GM18502 (cell line): ENCODE results near the gene RBM20.
"Not testable (repeated sequence)": the region's sequence is repeated elsewhere in the genome, so short reads cannot be mapped to it uniquely, and the experiment has no call there.

Experiments used
- ATAC-seq: cut with Tn5 transposase; IDR thresholded peaks from one replicate; pipeline ENCODE4 v1.9.1; 2021; ENCODE audit warnings: mild to moderate bottlenecking; ENCODE audit not compliant: unreplicated experiment, poor library complexity

RBM20 gene

GRCh38 chr10:110756876-110757275 is 112.7 kb downstream of the RBM20 start:
- ATAC-seq, result no peak

DNA sequence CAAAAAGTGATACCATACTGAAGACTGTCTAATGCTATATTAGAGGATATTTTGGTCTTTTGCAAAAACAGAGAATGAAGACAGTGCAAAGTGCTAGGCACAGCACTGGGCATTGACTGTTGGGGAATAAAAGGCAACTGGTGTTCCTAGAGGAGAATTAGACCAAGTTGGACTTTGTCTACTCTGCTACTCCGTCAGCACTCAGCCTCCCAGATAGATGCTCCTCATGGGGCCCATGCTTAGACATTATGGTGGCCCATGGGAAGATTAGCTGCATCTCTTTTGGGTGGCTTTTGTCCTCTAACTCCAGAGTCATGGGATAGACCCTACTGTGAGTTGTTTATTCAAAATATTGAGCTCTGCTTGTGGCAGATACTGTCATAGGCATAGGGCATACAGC is 113.5 kb downstream of the RBM20 start:
- no peak for ATAC-seq

- no peak for ATAC-seq
Measured at GRCh38 chr10:110758128-110758765, 114.1 kb downstream of the RBM20 start.

- no peak for ATAC-seq
Measured at GRCh38 chr10:110758898-110759297, 114.8 kb downstream of the RBM20 start.

DNA sequence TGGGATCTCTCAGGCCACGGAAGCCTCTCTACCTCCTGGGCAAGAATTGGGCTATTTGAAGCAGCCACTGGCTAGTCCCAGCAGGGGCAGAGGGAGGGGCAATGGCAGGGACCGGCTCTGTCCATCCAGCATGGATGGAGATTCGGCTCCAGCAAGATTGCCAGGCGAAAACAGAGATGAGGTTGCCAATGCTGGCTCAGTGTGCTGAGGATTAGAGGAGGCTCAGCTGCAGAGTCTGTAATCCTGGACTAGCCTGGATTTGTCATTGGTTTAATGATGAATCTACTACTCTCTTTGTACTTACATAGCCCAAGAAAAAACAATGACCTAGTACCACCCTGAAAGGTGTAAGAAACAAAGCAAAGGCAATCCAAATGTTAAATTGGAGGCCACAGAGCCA is 115.4 kb downstream of the RBM20 start:
- ATAC-seq, result no peak

- no peak for ATAC-seq
Measured at GRCh38 chr10:110762109-110762848, 118.1 kb downstream of the RBM20 start.

DNA sequence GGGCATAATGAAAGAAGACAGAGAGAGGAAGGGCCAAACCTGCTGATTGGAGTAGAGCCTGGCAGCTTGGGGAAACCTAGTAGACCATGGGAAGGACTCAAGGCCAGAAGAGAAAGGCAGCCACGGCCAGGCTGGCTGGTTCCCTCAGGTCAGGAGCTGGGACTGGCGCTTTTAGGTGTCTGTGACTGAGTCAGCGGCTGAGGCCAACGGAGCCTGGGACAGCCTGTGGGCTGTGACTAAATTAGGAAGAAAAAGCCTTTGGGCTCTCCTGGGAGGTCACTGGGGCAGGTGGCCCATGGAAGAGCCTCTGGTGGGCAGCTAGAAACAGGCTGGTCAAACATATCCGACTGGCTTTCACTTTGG is 118.7 kb downstream of the RBM20 start:
- ATAC-seq, result no peak

DNA sequence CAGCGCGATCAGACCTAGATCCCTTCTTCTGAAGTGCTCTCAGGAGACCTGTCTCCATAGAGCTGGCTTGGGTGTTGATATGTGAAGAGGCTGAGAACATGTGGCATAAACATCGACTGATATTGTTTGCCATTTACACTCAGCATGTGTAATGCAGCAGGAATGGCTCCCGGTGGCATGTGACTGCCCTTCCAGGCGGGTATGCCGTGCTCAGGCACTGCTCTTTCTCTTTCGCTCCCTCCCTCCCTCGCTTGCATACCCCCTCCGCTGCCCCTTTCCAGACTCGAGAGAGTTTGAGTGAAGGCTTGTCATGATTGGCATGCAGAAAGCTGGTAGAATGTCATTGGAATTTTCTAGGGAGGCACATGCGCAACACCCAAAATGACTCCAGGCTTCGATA is 120.2 kb downstream of the RBM20 start:
- ATAC-seq, result no peak

- ATAC-seq, result no peak
Measured at GRCh38 chr10:110764793-110765512, 120.8 kb downstream of the RBM20 start.

DNA sequence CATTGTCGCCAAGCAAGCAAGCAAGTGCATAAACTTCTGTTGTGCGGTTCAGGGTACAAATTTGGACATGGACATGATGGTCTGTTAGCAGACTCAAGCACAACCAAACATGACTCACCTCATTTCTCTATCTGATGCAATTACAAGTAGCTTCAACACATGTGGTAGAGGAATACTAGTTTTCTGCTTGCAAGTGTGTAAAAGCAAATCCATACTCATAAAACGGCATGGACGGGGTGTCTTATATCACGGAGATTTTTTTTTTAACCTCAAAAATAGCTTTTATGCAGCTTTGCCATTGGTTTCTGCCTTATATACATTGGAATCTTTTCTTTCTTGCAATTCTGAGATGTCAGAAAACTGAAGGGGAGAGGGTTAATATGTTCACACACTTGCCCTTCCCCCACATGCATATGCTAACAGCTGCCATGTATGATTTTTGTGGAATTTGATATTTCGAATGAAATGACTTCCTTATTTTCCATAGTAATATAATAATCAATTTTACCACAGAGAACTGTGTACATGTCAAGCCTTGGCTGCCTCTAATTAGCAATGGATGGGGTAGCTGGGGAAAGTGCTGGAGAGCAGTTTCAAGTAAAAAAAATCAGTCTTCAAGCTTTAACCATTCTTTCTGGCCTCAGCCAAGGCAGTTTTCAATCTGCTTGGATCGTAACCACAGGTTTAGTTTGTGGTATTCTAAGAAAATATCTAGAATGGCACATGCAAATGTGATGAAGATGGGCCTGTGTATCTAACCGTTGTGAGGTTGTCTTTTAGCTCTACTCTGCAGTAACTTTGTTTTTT is 121.6 kb downstream of the RBM20 start:
- ATAC-seq, result peak; percentile 56

DNA sequence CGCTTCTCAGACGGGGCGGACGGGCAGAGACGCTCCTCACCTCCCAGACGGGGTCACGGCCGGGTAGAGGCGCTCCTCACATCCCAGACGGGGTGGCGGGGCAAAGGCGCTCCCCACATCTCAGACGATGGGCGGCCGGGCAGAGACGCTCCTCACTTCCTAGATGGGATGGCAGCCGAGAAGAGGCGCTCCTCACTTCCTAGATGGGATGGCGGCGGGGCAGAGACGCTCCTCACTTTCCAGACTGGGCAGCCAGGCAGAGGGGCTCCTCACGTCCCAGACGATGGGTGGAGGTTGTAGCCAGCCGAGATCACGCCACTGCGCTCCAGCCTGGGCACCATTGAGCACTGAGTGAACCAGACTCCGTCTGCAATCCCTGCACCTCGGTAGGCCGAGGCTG is 123.5 kb downstream of the RBM20 start:
- ATAC-seq, result not testable (repeated sequence)

DNA sequence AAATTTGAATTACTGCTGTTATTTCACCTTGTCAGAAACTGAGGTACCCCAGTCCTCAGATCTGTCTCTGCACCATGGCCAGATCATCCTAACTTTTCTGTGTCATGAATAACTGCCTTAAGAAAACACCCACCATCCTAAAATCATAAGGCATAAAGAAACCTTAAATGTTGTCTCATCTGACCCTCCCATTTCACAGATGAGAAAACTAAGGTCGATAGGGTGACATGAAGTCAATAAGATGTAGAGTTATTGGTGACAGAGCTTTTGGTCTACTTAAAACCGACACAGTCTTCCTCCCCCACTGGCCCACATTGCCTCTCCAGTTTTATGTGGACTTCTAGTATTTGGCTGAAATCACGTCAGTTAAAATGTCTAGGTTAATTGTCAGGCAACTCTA is 126.1 kb downstream of the RBM20 start:
- no peak for ATAC-seq

- no peak for ATAC-seq
Measured at GRCh38 chr10:110771486-110771885, 127.3 kb downstream of the RBM20 start.

DNA sequence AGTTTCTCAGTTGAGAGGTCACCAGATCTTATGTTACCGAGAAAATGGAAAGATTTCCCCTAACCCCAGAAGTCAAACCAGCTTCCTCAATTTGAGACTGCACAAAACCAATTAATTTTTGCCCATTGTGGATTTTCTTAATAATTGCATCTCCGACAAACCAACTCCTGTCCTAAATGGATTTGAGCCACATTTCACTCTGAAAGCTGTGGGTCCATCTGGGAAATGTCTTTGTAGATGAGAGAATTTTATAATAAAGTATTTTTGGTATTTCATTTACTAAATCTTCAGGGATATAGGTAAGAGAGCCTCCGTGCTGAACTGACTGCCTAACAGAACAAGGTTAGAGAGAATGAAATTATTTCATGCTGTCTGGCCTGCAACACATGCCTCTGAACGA is 127.9 kb downstream of the RBM20 start:
- no peak for ATAC-seq

DNA sequence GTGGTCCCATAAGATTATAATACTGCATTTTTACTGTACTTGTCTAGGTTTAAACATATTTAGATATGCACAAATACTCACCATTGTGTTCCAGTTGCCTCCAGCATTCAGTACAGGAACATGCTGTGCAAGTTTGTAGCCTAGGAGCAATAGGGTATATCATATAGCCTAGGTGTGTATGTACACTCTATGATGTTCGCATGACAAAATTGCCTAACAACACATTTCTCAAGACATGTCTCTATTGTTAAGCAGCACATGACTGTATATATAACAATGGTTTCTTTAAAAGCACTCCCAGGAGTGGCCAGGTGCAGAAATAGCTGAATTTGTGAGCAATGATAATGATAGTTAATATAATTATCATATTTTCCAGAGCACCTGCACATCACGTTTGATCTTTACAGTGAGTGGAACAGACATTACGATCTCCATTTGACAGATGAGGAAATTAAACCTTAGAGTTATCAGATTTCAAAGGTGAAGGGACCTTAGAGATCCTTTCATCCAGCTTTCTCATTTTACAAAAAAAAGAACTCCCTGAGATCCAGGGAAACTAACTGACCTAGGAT is 128.4 kb downstream of the RBM20 start:
- no peak for ATAC-seq

DNA sequence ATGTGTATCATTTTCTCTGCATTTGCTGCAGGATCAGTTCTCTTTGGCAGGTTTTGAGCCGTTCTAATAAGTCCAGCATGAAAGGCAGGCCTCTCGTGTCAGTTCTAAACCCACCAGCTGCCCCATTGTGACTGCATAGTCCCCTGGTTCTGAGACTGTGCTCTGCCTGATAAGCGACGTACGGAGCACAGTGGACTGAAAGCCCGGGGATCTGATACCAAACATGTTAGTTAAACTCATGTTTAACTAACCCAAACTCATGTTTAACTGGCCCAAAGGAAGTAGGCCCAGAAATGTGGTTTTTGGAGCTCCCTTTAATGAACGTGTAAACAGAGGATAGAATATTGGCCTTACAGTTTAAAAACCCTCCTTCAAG is 129.5 kb downstream of the RBM20 start:
- ATAC-seq, result no peak

DNA sequence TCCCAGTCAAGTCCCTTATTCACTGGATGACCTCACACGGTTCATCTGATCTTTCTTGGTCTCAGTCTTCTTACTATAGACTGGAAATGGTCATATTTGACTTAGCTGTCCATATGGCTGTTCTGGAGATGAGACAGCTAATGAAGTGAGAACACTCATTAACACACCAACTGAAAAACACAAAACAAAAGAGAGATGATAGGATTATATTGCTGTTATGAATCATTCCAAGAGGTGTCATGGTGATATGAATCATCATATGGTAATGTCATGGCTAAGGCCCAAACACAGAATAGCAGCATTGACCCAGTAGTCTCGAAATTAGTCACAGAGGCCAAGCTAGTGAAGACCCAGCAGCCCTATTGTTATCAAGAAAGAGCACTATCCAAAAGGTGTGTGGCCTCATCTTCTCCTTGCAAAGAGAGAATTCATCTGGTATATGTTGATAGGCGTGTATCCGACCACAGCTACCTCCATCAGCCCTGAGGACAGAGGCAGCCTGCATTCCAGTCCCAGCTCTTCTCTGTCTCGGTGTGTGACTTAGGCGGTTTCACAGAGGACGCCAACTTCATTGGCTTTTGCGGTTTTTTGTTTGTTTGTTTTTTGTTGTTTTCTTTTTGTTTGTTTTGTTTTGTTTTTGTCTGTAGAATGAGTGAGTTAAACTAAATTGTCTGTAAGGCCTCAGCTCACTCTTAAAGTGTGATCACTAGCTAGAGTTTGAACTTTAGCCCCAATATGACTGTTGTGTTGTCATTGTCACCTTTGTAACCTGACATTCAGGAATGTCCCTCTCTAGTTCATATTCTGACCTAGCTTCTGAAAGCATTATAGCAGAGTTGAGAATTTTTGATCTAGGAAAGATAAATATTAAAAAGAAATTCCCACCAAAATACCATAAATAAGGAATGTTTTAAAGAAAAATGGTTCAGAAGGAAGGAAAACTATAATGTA is 130.2 kb downstream of the RBM20 start:
- peak; percentile 97 for ATAC-seq

DNA sequence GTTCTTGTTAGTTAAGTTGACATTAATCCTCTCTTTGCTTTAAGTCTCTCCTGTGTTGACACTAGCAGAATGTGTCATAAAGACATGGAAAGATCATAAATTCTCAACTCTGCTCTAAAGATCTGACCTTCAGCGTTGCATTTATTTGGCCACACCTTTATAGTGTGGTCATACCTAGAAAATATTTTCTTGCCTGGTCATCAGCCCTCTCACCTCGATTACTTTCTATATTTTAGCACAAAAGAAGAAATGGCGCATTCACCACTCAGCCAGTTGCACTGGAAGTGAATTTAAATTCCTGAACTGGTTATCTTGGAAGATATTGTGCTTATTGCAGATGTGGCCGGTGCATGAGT is 130.9 kb downstream of the RBM20 start:
- ATAC-seq, result no peak

- ATAC-seq, result no peak
Measured at GRCh38 chr10:110775406-110775805, 131.3 kb downstream of the RBM20 start.
